IMR-90 (cell line): Measurements from ENCODE around the gene ITPK1. TPM values are rescaled to one million over a fixed set of nuclear protein-coding genes. Genes with fewer than 3 reads are reported as not detected.

ENCODE experiments used
- ATAC-seq: fragments of 200-7000 bp; cut with Tn5 transposase; 2 replicates; pipeline ENCODE4 v1.9.1; 2020; ENCODE audit warnings: low read depth, mild to moderate bottlenecking, moderate library complexity
- BruUV-seq: library from RNA; stranded (reverse); fragments of 400-500 nt; replicated peaks from 2 replicates; lab custom pipeline; 2021; lab: Mats Ljungman, UMichigan
- CTCF ChIA-PET: fragments of 300-600 bp; formaldehyde crosslinking; extraction: SDS; loops from one replicate; lab custom pipeline; 2021; ENCODE audit warnings: antibody characterized with exemption; lab: Yijun Ruan, JAX
- POLR2A ChIA-PET: fragments of 300-600 bp; sonication (Branson Sonifier 250); formaldehyde crosslinking; loops from one replicate; lab custom pipeline; 2022; ENCODE audit warnings: antibody characterized with exemption; ENCODE audit not compliant: unreplicated experiment; lab: Charles Lee
- DNase-seq: peaks from one replicate; pipeline ENCODE4 v3.0.0; 2013
- H2AFZ ChIP-seq: replicated peaks from 2 replicates; pipeline ENCODE3; 2013; ENCODE audit warnings: low read length, mild to moderate bottlenecking; ENCODE audit not compliant: poor library complexity
- H2AK5ac ChIP-seq: 2 replicates; pipeline ENCODE4 v1.6.1; 2013; ENCODE audit warnings: low read depth, low read length, inconsistent platforms
- H2AK9ac ChIP-seq: replicated peaks from 2 replicates; pipeline ENCODE3; 2013; ENCODE audit warnings: mild to moderate bottlenecking, low read depth, low read length, moderate library complexity; ENCODE audit not compliant: poor library complexity
- H2BK120ac ChIP-seq: 2 replicates; pipeline ENCODE4 v1.6.1; 2013; ENCODE audit warnings: low read depth, low read length, inconsistent platforms
- H2BK15ac ChIP-seq: 3 replicates; pipeline ENCODE4 v1.6.1; 2013; ENCODE audit warnings: low read depth, low read length, inconsistent platforms
- H2BK20ac ChIP-seq: 2 replicates; pipeline ENCODE4 v1.6.1; 2013; ENCODE audit warnings: low read depth, mild to moderate bottlenecking, inconsistent platforms, low read length, moderate library complexity
- H2BK5ac ChIP-seq: 2 replicates; pipeline ENCODE4 v1.6.1; 2013; ENCODE audit warnings: mild to moderate bottlenecking, low read depth, low read length, inconsistent platforms; ENCODE audit not compliant: poor library complexity, severe bottlenecking
- H3K14ac ChIP-seq: replicated peaks from 2 replicates; pipeline ENCODE4 v1.6.1; 2013; ENCODE audit warnings: low read depth, low read length, inconsistent platforms
- H3K18ac ChIP-seq: 2 replicates; pipeline ENCODE4 v1.6.1; 2013; ENCODE audit warnings: low read depth, low read length, control low read depth
- H3K23ac ChIP-seq: 2 replicates; pipeline ENCODE4 v1.6.1; 2013; ENCODE audit warnings: low read depth, low read length, inconsistent platforms
- H3K27ac ChIP-seq: 2 replicates; pipeline ENCODE4 v1.5.1; 2013; ENCODE audit warnings: mild to moderate bottlenecking, control low read depth, low read length; ENCODE audit not compliant: insufficient read depth
- H3K27me3 ChIP-seq: 2 replicates; pipeline ENCODE4 v1.6.1; 2013; ENCODE audit warnings: low read length; ENCODE audit not compliant: control insufficient read depth, insufficient read depth
- H3K36me3 ChIP-seq: 2 replicates; pipeline ENCODE4 v1.6.1; 2013; ENCODE audit warnings: low read length, mixed read lengths; ENCODE audit not compliant: control insufficient read depth, insufficient read depth
- H3K4ac ChIP-seq: 2 replicates; pipeline ENCODE4 v1.6.1; 2013; ENCODE audit warnings: low read depth, low read length, inconsistent platforms
- H3K4me1 ChIP-seq: 2 replicates; pipeline ENCODE4 v1.6.1; 2013; ENCODE audit warnings: low read length, mixed read lengths; ENCODE audit not compliant: control insufficient read depth, insufficient read depth
- H3K4me2 ChIP-seq: 2 replicates; pipeline ENCODE4 v1.6.1; 2013; ENCODE audit warnings: low read depth, mild to moderate bottlenecking, control low read depth, low read length, moderate library complexity
- H3K4me3 ChIP-seq: 2 replicates; pipeline ENCODE4 v1.5.1; 2013; ENCODE audit warnings: low read depth, mild to moderate bottlenecking, control low read depth, low read length, moderate library complexity; ENCODE audit not compliant: insufficient read depth
- H3K56ac ChIP-seq: 2 replicates; pipeline ENCODE4 v1.6.1; 2013; ENCODE audit warnings: low read length, inconsistent platforms; ENCODE audit not compliant: insufficient read depth; ENCODE audit errors: extremely low read depth
- H3K79me1 ChIP-seq, 2 experiments: 2 replicates each; pipeline ENCODE4 v1.6.1; 2013; ENCODE audit warnings: low read length in 2 of 2, inconsistent platforms in 1 of 2, low read depth in 1 of 2
- H3K9ac ChIP-seq: 2 replicates; pipeline ENCODE4 v1.6.1; 2013; ENCODE audit warnings: low read depth, low read length, control low read depth
- H3K9me1 ChIP-seq: 2 replicates; pipeline ENCODE4 v1.6.1; 2013; ENCODE audit warnings: low read length, inconsistent platforms; ENCODE audit not compliant: insufficient read depth
- H3K9me3 ChIP-seq: 2 replicates; pipeline ENCODE4 v1.6.1; 2013; ENCODE audit warnings: low read length; ENCODE audit not compliant: control insufficient read depth, insufficient read depth
- H4K20me1 ChIP-seq: 2 replicates; pipeline ENCODE4 v1.6.1; 2013; ENCODE audit warnings: low read length, inconsistent platforms; ENCODE audit not compliant: insufficient read depth
- H4K5ac ChIP-seq: 2 replicates; pipeline ENCODE4 v1.6.1; 2013; ENCODE audit warnings: mild to moderate bottlenecking, low read depth, low read length, control low read depth
- H4K8ac ChIP-seq, 2 experiments: 2 replicates each; pipeline ENCODE4 v1.6.1; 2013; ENCODE audit warnings: low read depth in 2 of 2, low read length in 2 of 2, control low read depth in 1 of 2, inconsistent platforms in 1 of 2
- H4K91ac ChIP-seq: 2 replicates; pipeline ENCODE4 v1.6.1; 2013; ENCODE audit warnings: low read depth, low read length, inconsistent platforms; ENCODE audit not compliant: insufficient read depth
- BHLHE40 ChIP-seq: fragments of 150-350 bp; IDR thresholded peaks from 2 replicates; pipeline ENCODE4 v1.6.1; 2016; ENCODE audit warnings: mild to moderate bottlenecking, low read depth, low read length
- CTCF ChIP-seq: conservative IDR thresholded peaks from 2 replicates; pipeline ENCODE4 v1.5.1; 2012; ENCODE audit warnings: mild to moderate bottlenecking, low read depth, low read length, improper control_type of control experiment
- ELK1 ChIP-seq: fragments of 150-350 bp; IDR thresholded peaks from 2 replicates; pipeline ENCODE4 v1.6.1; 2016; ENCODE audit warnings: low read depth, mild to moderate bottlenecking, low read length, moderate library complexity, borderline replicate concordance
- FOS ChIP-seq: fragments of 150-350 bp; IDR thresholded peaks from 2 replicates; pipeline ENCODE4 v1.6.1; 2016; ENCODE audit warnings: low read depth, low read length
- MAZ ChIP-seq: IDR thresholded peaks from 2 replicates; pipeline ENCODE4 v1.6.1; 2012; ENCODE audit warnings: low read depth, mild to moderate bottlenecking, low read length, improper control_type of control experiment, moderate library complexity, borderline replicate concordance
- NFE2L2 ChIP-seq: fragments of 150-350 bp; IDR thresholded peaks from 2 replicates; pipeline ENCODE4 v1.6.1; 2016; ENCODE audit warnings: low read depth, mild to moderate bottlenecking, low read length
- WGBS, 2 experiments: methylation state at CpG; one replicate each; pipeline versions ENCODE4 v1.1.5 to v1.1.7; 2013; ENCODE audit warnings: missing lambda C conversion rate in 2 of 2; ENCODE audit not compliant: insufficient read length in 1 of 2; ENCODE audit errors: extremely low coverage in 2 of 2; 5-methylcytosine and 5-hydroxymethylcytosine counted together
- dilution Hi-C: fragments of 300-500 bp; cut with HindIII; formaldehyde crosslinking; loops from one replicate; pipeline ENCODE4 v1.14.3; 2018; ENCODE audit warnings: low sequenced_read_pairs; ENCODE audit not compliant: unreplicated experiment
- in situ Hi-C: fragments of 300-500 bp; cut with MboI; formaldehyde crosslinking; loops from 3 replicates; pipeline ENCODE4 v1.14.3; 2019; ENCODE audit warnings: low sequenced_read_pairs, inconsistent platforms, mixed read lengths
- intact Hi-C: fragments of 100-400 bp; cut with micrococcal nuclease; formaldehyde crosslinking; loops from 2 replicates; pipeline ENCODE4 v1.10.0; 2022
- polyA plus RNA-seq, 3 experiments: library from polyadenylated mRNA; depleted of rRNA; stranded (reverse); fragments of >200 nt; gene quantifications; 2 replicates each; pipeline ENCODE4 v1.2.3, GENCODE V29; 2012; ENCODE audit warnings: low replicate concordance in 1 of 3
- total RNA-seq: library from RNA; depleted of rRNA; stranded (reverse); fragments of >200 nt; gene quantifications from 2 replicates; pipeline ENCODE4 v1.2.3, GENCODE V29; 2012

ITPK1 gene
- total and polyA plus RNA-seq, 2 of the 4 experiments (the other 2 are of a cell fraction) = 21.7 to 26.9 TPM

- no peak for TF ChIP-seq BHLHE40
- no peak for TF ChIP-seq FOS
Measured at GRCh38 chr14:93051600-93052546, 63.9 kb downstream of the ITPK1 start (continued).

GRCh38 chr14:93050761-93051160 lies 65.0 kb downstream of the ITPK1 start:
- H3K9ac ChIP-seq = no peak overlapping the region
- H3K4me1 ChIP-seq = peaks cover 10% of the 10 kb centered on the region
- no peak overlapping the region for H4K91ac ChIP-seq
- in situ Hi-C loops = no loop called here
- intact Hi-C loops = no loop called here
- H2BK5ac ChIP-seq = no peak overlapping the region
- no peak overlapping the region for H4K8ac ChIP-seq
- H3K18ac ChIP-seq = no peak overlapping the region
- no peak overlapping the region for H2BK15ac ChIP-seq
- TF ChIP-seq NFE2L2 (no peak), FOS (no peak), ELK1 (no peak), CTCF (no peak), MAZ (no peak)
- H4K5ac ChIP-seq = no peak overlapping the region
- DNase-seq (no peak), ATAC-seq (no peak)
- H3K36me3 ChIP-seq = no peaks in the 10 kb centered on the region
- BruUV-seq = no TSS peak
- H2BK120ac ChIP-seq = no peak overlapping the region
- ChIA-PET CTCF (no interaction called here), POLR2A (no interaction called here)
- H3K23ac ChIP-seq = no peak overlapping the region
- no peak overlapping the region for H2AK5ac ChIP-seq
- dilution Hi-C loops = no loop called here
- H3K14ac ChIP-seq = no peak overlapping the region
- H2BK20ac ChIP-seq = no peak overlapping the region
- no peaks in the 10 kb centered on the region for H3K9me3 ChIP-seq
- no peak overlapping the region for H3K27ac ChIP-seq
- H3K9me1 ChIP-seq = no peaks in the 10 kb centered on the region; the same call in 1 of the 2 replicates
- no peak overlapping the region for H3K4me3 ChIP-seq
- no peak overlapping the region for H3K4me2 ChIP-seq
- no peak overlapping the region for H3K56ac ChIP-seq
- H2AFZ ChIP-seq = no peak overlapping the region
- WGBS, 2 experiments = 97% methylated on average over 5 of the region's 12 CpGs; no CpG with 5 or more reads in 1 of the 2 experiments
- H3K79me1 ChIP-seq = no peaks in the 10 kb centered on the region
- H3K4ac ChIP-seq = no peak overlapping the region
- peaks cover 24% of the 10 kb centered on the region for H4K20me1 ChIP-seq
- H2AK9ac ChIP-seq = no peak overlapping the region
- H3K27me3 ChIP-seq = peaks cover 26% of the 10 kb centered on the region
